Heart left ventricle (tissue), 16 donors: ENCODE data around the gene FAM217A. TPM values are rescaled to one million over a fixed set of nuclear protein-coding genes. Genes with fewer than 3 reads are reported as not detected.

ENCODE experiments used
- ATAC-seq, 4 donors: fragments of 200-7000 bp; cut with Tn5 transposase; one replicate each; pipeline ENCODE4 v1.9.1; 2020 to 2022; ENCODE audit warnings: moderate library complexity in 4 of 4, mild to moderate bottlenecking in 3 of 4, moderate number of reproducible peaks in 1 of 4
- DNase-seq, 5 donors: peaks; one replicate each; pipeline ENCODE4 v3.0.0-alpha.2; 2020
- H3K27ac ChIP-seq, 12 donors: fragments of 200-600 bp; sonication (generic) in 4 of 12; one replicate each; pipeline versions ENCODE4 v1.5.0 to v1.8.0; 2016 to 2022; ENCODE audit warnings: mild to moderate bottlenecking in 2 of 12
- H3K27me3 ChIP-seq, 9 donors: fragments of 200-600 bp; sonication (generic) in 2 of 9; one replicate each; pipeline versions ENCODE4 v1.5.1 to v1.8.0; 2016 to 2022; ENCODE audit warnings: mild to moderate bottlenecking in 3 of 9
- H3K36me3 ChIP-seq, 9 donors: fragments of 200-600 bp; sonication (generic) in 2 of 9; one replicate each; pipeline versions ENCODE4 v1.5.0 to v1.8.0; 2018 to 2022; ENCODE audit warnings: mild to moderate bottlenecking in 2 of 9
- H3K4me1 ChIP-seq, 12 donors: fragments of 200-600 bp; sonication (generic) in 4 of 12; one replicate each; pipeline versions ENCODE4 v1.5.0 to v1.8.0; 2016 to 2022; ENCODE audit warnings: mild to moderate bottlenecking in 3 of 12
- H3K4me3 ChIP-seq, 12 donors: fragments of 200-600 bp; sonication (generic) in 4 of 12; one replicate each; pipeline versions ENCODE4 v1.5.0 to v1.8.0; 2017 to 2022; ENCODE audit warnings: mild to moderate bottlenecking in 9 of 12, moderate library complexity in 4 of 12
- H3K9me3 ChIP-seq, 12 donors: fragments of 200-600 bp; sonication (generic) in 4 of 12; one replicate each; pipeline versions ENCODE4 v1.5.0 to v1.8.0; 2016 to 2022; ENCODE audit warnings: mild to moderate bottlenecking in 1 of 12
- POLR2A ChIP-seq, 2 donors: fragments of 450-650 bp; IDR thresholded peaks; one replicate each; pipeline ENCODE4 v1.6.1; 2017; ENCODE audit warnings: antibody characterized with exemption in 2 of 2, mild to moderate bottlenecking in 2 of 2, moderate library complexity in 2 of 2
- WGBS, 4 donors: extraction: QIAGEN DNeasy Blood & Tissue Kit in 2 of 4; methylation state at CpG; one replicate each; pipeline versions ENCODE4 v1.1.5 to v1.1.7; 2013 to 2018; 5-methylcytosine and 5-hydroxymethylcytosine counted together
- intact Hi-C, 10 donors: fragments of 100-400 bp; cut with DNase I; formaldehyde crosslinking; loops; one replicate each; pipeline versions ENCODE4 v1.11.1 to v1.14.2; 2022
- polyA plus RNA-seq, 2 donors: library from polyadenylated mRNA; stranded (reverse); fragments of 200-250 nt; gene quantifications; one replicate each; pipeline ENCODE4 v1.2.3, GENCODE V29; 2013
- total RNA-seq, 9 donors: library from RNA; depleted of rRNA in 2 of 9; stranded (reverse); fragments of >200 nt in 2 of 9; fragmentation: NEBNext Ultra II Directional in 3 of 9; extraction: Animal tissue kit (Norgen Biotek cat#: 25700) in 3 of 9; gene quantifications; one replicate each; pipeline versions ENCODE4 v1.1.0 to v1.2.4, GENCODE V29; 2016 to 2023
- TF ChIP-seq, protein P1 (sequence below), 12 donors: fragments of 200-600 bp; sonication (generic) in 4 of 12; IDR thresholded peaks; one replicate each; pipeline versions ENCODE4 v1.5.0 to v1.8.0; 2018 to 2022; ENCODE audit warnings: antibody characterized with exemption in 12 of 12, mild to moderate bottlenecking in 5 of 12
- donor health status: ischemic (EF 13 %, LVEDD 7.1; RV severe dilation, severe dysfunction).
- donor health status: healthy with polysubstance abuse.
- donor health status: DM: no; HTN: yes; CAD: no.
- donor health status: DM: no; HTN: no; CAD: no.
- donor health status: ischemic (EF 25% LVEDD 6.9; RV normal size, moderate dysfunction).
- donor health status: ischemic (EF 25% LVEDD 5.7; RV mildly dilated, moderate dysfunction).
- donor health status: healthy.
- donor health status: DM: yes; HTN: yes; CAD: no.
- donor health status: ischemic (EF 35%, LVEDD 5.7; RV mildly dilated, moderate dysfunction).
- donor health status: nonischemic (EF 11% LVEDD 7.7; RV severe dilation, severe dysfunction).
- donor health status: DM: yes; HTN: yes; CAD: no.
- donor health status: PGD.
- donor health status: ischemic (EF 29% LVEDD 5.4; RV normal size, mild dysfunction).
- donor health status: nonischemic (EF 23%, LVEDD 6.1; RV moderate dilation, normal function).

FAM217A gene
- total and polyA plus RNA-seq, 11 donors: not detected

DNA sequence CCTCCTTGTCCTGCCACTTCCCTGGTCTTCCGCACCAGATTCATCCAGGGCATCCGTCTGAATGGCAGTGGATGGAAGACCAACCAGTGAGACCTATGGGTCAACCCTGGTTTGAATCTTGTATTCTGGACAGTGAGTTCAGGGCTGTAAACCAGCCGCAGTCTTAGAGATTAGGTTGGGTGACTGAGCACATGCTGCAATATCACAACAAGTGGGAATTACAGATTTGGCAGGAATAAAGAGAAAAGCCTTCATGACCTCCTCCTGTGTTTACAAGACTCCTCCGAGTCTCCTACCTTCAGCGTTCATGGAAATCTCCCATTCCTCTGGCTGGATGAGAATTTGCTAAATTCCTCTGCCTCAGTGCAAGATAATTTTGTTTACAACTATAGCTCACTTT, 46.6 kb upstream of the FAM217A start:
- 84 to 93% (median 87%) methylated on average over 4 to 5 of the region's 5 CpGs for WGBS, 4 donors
- ATAC-seq (peak in 2 of 4 donors; percentile 22 to 34), DNase-seq (no peak)
- no peak for TF ChIP-seq POLR2A (IDR thresholded peaks at IDR 0.05)
- TF ChIP-seq, protein P1, sequence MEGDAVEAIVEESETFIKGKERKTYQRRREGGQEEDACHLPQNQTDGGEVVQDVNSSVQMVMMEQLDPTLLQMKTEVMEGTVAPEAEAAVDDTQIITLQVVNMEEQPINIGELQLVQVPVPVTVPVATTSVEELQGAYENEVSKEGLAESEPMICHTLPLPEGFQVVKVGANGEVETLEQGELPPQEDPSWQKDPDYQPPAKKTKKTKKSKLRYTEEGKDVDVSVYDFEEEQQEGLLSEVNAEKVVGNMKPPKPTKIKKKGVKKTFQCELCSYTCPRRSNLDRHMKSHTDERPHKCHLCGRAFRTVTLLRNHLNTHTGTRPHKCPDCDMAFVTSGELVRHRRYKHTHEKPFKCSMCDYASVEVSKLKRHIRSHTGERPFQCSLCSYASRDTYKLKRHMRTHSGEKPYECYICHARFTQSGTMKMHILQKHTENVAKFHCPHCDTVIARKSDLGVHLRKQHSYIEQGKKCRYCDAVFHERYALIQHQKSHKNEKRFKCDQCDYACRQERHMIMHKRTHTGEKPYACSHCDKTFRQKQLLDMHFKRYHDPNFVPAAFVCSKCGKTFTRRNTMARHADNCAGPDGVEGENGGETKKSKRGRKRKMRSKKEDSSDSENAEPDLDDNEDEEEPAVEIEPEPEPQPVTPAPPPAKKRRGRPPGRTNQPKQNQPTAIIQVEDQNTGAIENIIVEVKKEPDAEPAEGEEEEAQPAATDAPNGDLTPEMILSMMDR (IDR thresholded peaks at IDR 0.05): no peak
- H3K27me3 ChIP-seq: no peaks in the 10 kb centered on the region
- H3K4me3 ChIP-seq: no peak overlapping the region
- intact Hi-C loops: loop anchor here in 2 of 10 donors (10.0 kb wide), 2 partner anchors 61 to 71 kb away; no protein-coding TSS in a partner anchor
- no peaks in the 10 kb centered on the region for H3K9me3 ChIP-seq
- peaks cover 0 to 100% (median 95%) of the 10 kb centered on the region in 9 donors for H3K36me3 ChIP-seq
- peaks cover 0 to 5% (median 0%) of the 10 kb centered on the region in 12 donors for H3K4me1 ChIP-seq
- peak overlapping the region in 1 of 12 donors; percentile 34 for H3K27ac ChIP-seq

DNA sequence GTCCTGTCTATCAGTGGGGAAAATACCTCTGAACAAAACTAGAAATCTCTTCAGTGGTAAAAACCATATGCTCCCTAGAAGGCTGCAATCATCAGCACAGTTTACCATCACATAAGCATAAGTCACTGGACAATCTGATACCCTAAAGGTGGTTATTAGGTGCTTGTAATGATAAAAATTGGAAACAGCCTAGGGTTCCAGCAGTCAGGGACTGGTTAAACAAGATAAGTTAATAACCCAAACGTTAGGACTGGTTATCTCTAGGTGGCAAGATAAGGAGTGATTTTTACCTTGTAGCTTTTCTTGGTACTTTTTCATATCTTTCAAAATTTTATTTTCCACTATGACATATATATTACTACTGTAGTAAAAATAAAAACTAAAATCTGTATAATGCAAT, 45.4 kb upstream of the FAM217A start:
- TF ChIP-seq POLR2A (IDR thresholded peaks at IDR 0.05): no peak
- TF ChIP-seq, protein P1 (IDR thresholded peaks at IDR 0.05): no peak
- WGBS, 4 donors: 15 to 38% (median 26%) methylated on average over 1 of the region's 1 CpG
- Histone ChIP-seq H3K4me1 (peaks cover 0 to 5% (median 0%) of the 10 kb centered on the region in 12 donors), H3K36me3 (peaks cover 0 to 100% (median 95%) of the 10 kb centered on the region in 9 donors), H3K4me3 (no peak overlapping the region), H3K27me3 (no peaks in the 10 kb centered on the region), H3K9me3 (no peaks in the 10 kb centered on the region), H3K27ac (no peak overlapping the region)
- intact Hi-C loops: loop anchor here in 2 of 10 donors (10.0 kb wide), 2 partner anchors 60 to 70 kb away; no protein-coding TSS in a partner anchor
- ATAC-seq (no peak), DNase-seq (no peak)

DNA sequence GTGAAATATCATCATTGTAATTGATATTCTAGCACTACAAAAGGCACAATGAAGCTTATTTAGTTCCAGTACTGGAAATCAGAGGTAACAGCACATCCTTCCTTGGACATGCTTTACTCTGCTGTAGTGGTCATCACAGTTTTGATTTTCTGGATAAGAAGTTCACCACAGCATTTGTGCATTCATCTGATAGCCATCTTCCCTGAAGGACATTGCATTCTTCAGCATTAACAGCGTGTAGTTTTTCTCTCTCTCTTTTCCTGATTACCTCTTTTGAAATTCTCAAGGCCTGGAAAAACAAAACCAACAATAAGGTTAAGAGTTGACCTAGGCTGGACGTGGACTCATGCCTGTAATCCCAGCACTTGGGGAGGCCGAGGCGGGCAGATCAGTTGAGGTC, 36.8 kb upstream of the FAM217A start:
- intact Hi-C loops: loop anchor here in 1 of 10 donors (5.0 kb wide), 1 partner anchor 63 kb away; no protein-coding TSS in a partner anchor

DNA sequence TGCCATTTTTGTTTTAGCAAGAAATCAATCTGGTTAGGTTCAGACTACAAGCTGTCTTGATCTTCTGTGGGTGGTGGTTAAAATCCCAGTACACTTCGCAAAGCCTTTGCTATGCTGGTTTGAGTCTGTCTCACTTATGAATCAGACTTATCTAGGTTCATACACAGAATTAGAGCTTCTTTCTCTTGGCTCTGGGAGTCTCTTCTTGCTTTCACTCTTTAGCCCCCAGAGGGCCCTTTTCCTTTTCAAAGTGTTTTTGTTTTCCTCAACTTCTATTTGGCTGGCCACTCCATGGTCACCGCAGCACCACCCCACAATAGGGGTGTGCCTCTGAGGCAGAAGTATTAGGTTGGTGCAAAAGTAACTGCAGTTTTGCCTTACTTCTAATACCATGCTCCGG, 35.2 kb upstream of the FAM217A start:
- Histone ChIP-seq H3K4me1 (peaks cover 0 to 19% (median 8%) of the 10 kb centered on the region in 12 donors), H3K9me3 (peaks cover 0 to 18% (median 3%) of the 10 kb centered on the region in 12 donors), H3K27me3 (no peaks in the 10 kb centered on the region), H3K36me3 (peaks cover 0 to 50% (median 45%) of the 10 kb centered on the region in 9 donors), H3K27ac (no peak overlapping the region), H3K4me3 (no peak overlapping the region)
- intact Hi-C loops: no loop called here
- WGBS, 4 donors: 89 to 97% (median 92%) methylated on average over 3 of the region's 3 CpGs
- no peak for ATAC-seq
- no peak for DNase-seq
- TF ChIP-seq POLR2A (IDR thresholded peaks at IDR 0.05): no peak
- TF ChIP-seq, protein P1 (IDR thresholded peaks at IDR 0.05): no peak

More for the DNA sequence above, 36.8 kb upstream of the FAM217A start:
- DNase-seq (no peak), ATAC-seq (no peak)
- peaks cover 0 to 66% (median 61%) of the 10 kb centered on the region in 9 donors for H3K36me3 ChIP-seq
- no peak overlapping the region for H3K27ac ChIP-seq
- WGBS, 4 donors: 94 to 98% (median 97%) methylated on average over 4 of the region's 4 CpGs
- H3K4me1 ChIP-seq: peaks cover 0 to 2% (median 0%) of the 10 kb centered on the region in 12 donors
- no peak for TF ChIP-seq POLR2A (IDR thresholded peaks at IDR 0.05)
- TF ChIP-seq, protein P1 (IDR thresholded peaks at IDR 0.05): no peak
- H3K4me3 ChIP-seq: no peak overlapping the region
- H3K9me3 ChIP-seq: peaks cover 0 to 18% (median 3%) of the 10 kb centered on the region in 12 donors
- no peaks in the 10 kb centered on the region for H3K27me3 ChIP-seq
